Fibroblast of skin of left quadriceps (primary cell): ENCODE measurements around the gene STARD7.
"Not testable (repeated sequence)": the region's sequence is repeated elsewhere in the genome, so short reads cannot be mapped to it uniquely, and the experiment has no call there.

ENCODE experiments used
- DNase-seq, 2 experiments: peaks; one replicate each; pipeline ENCODE4 v3.0.0-alpha.2; 2013; ENCODE audit warnings: low read depth in 2 of 2

Gene STARD7

DNA sequence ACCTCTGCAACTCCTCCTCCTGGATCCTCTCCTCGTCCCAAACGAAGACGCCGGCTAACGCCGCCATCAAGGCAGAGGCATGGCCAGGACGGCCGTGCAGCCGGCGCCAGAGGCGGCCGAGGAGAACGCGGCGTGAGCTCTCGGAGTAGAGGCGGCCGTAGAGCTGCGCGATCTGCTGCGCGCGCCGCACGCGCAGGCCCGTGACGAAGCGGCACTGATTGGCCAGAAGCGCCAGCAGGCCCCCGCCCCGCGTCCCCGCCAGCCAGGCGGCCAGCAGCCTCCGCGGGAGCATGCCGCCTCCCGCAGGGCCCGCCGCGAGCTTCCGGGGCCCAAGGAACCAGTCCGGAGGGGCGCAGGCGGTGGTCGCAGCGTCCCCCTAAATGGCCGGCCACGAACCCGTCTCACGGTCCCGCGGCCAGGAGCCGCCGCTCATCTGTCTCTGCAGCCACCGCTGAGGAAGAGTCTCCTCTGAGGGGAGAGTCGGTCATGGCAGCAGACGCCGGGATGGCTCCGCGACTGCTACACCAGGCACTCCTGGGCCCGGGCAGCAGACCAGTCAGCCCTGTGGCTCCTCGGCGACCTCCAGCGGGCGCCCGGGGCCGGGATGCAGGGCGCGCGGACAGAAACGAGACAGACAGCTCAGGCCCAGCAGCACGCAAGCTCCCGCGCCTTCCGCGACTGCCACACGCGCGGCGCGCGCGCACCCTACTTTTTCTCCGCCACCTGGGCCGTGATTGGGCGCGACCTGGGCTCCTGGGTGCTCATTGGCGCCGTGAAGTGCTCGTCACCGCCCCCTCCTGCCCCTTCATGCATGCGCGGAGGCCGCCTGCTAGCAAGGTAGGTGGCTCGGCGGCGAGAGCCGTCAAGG lies at the start of gene STARD7:
TSS of gene STARD7 (minus strand) at position 685 of the 868 bp plus-strand sequence. CDS start at position 292, 393 bp downstream.
- peak; percentile 94 for DNase-seq

DNA sequence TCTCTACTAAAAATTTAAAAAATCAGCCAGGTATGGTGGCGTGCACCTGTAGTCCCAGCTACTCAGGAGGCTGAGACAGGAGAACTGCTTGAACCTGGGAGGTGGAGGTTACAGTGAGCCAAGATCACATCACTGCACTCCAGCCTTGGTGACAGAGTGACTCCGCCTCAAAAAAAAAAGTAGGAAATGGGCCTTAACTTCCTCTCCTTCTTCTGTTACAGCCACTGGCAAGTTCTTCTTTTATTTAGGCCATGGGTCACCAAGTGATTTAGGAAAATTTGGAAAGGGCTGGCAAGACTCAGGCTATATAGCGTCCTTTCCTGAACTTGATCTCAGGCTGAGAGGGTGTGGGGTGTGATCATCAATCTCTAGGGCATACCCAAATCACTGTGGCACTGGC lies 49.1 kb upstream of the STARD7 start:
- DNase-seq: not testable (repeated sequence)

DNA sequence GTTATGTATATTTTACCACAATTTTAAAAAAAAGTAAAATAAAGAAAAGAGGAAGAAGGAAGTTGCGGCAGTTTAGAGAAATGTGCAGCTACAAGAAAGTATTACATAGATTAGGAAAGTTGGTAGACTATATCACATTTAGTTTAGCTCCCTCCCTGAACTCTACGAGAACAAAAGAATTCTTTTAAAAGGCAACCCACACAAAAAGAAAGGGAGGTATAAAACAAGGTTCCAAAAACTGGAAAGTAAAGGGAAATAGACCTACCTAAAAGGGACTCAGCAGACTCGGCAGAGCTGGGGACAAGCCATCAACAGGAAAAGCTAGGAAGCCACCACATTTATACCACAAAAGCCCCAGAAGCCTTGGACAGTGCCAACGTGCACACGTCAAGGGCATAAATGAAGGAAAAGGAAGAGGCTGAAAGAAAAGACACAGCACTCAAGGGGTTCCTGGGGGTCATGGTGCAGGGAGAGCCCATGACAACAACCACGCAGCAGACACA lies 48.0 kb upstream of the STARD7 start:
- no peak for DNase-seq

DNA sequence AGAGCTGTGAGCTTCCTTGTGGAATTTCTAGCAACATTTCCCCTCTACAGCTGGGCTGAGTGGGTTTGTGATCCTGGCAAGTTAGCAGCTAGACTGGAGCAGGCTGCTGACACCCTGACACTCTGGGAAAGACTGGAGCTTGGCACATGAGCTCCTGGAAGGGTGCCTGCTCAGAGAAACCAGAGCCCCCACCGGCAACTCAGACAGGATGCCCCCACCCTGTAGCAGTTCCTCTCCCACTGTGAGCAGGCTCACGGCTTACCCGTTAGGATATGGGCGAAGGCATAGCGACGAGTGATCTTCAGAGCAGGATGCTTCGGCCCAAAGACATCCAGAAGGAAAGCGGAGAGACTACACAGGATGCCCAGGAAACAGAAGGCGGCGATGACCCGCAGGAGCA lies 45.9 kb upstream of the STARD7 start:
- DNase-seq: no peak

GRCh38 chr2:96253006-96253405 lies 44.4 kb upstream of the STARD7 start:
- DNase-seq: no peak

- no peak for DNase-seq
Observed at GRCh38 chr2:96252526-96252925, 43.9 kb upstream of the STARD7 start.

- DNase-seq: peak in 1 of 2 experiments; percentile 34
Observed at GRCh38 chr2:96251721-96252292, 43.2 kb upstream of the STARD7 start.

- DNase-seq: no peak
Observed at GRCh38 chr2:96250188-96250587, 41.6 kb upstream of the STARD7 start.

GRCh38 chr2:96249654-96250053 lies 41.0 kb upstream of the STARD7 start:
- DNase-seq: peak; percentile 83 to 84

DNA sequence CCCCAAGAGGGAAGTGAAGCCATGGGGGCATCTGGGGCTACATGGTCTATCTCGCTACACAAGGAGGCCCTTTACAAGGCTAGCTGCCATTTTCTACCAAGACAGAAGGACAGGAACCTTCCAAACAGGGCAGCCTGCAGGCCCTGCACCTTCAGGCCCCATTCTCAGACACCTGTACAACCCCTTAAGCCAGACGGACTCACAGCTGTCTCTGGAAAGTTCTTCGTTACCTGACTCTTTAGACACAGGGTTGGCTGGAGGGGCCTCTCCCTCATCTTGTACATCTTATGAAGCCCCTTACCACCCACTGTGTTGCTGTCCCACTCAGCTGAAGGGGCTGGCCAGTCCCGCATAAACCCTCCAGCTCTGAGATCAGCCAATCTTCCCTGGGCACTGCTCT lies 40.0 kb upstream of the STARD7 start:
- DNase-seq: no peak

- no peak for DNase-seq
Observed at GRCh38 chr2:96247896-96248295, 39.3 kb upstream of the STARD7 start.

GRCh38 chr2:96247009-96247408 lies 38.4 kb upstream of the STARD7 start:
- no peak for DNase-seq

GRCh38 chr2:96245609-96246390 lies 37.2 kb upstream of the STARD7 start:
- DNase-seq: no peak

- no peak for DNase-seq
Observed at GRCh38 chr2:96243843-96244242, 35.2 kb upstream of the STARD7 start.

GRCh38 chr2:96241900-96242611 lies 33.4 kb upstream of the STARD7 start:
- DNase-seq: no peak

- DNase-seq: no peak
Observed at GRCh38 chr2:96241227-96241626, 32.6 kb upstream of the STARD7 start.

DNA sequence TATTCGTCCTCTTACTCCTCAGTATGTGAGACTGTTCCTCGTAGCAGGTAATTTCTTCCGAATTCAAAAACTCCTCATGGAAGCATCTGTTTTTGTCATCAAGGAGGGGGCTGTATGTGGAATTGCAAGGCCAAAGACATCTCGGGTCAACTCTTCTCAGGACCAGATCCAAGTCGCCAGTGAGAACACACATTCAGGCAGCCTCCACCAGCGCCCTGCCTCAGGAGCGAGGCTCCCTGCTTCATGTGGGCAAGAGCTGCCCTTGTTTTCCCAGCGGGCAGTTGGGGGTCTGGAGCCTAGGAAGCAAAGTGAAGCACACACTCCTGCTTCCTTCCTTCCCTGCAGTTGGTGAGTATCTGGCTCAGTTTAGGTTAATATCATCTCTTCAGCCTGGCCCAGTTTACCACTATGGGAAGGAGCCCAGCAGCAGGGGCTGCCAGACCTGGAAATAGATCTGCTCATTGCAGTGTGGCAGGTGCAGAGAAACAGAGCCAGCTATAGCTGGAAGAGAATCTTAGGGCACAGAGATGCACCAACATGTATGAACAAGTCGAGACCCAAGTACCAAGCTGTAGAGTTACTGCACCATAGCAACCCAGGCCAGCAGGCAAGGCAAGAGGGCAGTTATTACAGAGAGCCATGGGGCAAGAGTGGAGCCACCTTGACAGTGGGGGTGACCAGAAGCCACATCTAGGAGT lies 31.9 kb upstream of the STARD7 start:
- no peak for DNase-seq

- DNase-seq: no peak
Observed at GRCh38 chr2:96239745-96240264, 31.2 kb upstream of the STARD7 start.

DNA sequence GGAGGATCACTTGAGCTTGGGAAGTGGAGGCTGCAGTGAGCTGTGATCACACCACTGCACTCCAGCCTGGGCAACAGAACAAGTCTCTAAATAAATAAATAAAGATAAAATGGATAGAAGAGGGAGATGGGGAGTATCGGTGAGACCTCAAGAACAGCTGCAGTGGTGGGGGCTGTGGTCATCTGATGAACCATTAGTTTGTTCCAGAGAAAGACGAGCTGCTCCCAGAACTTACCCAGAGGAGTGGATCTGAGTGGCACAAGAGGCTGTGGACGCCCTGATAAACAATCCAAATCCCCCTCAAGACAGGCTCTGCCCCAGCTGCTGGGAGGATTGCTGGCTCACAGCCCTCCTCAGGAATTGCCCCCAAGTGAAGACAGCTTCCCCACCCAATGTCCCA lies 30.5 kb upstream of the STARD7 start:
- no peak for DNase-seq

GRCh38 chr2:96238266-96238665 lies 29.6 kb upstream of the STARD7 start:
- DNase-seq: no peak

GRCh38 chr2:96236882-96237281 lies 28.3 kb upstream of the STARD7 start:
- DNase-seq: no peak
